SK-MEL-5 (cell line): ENCODE measurements around the gene ARL13A. TPM values are rescaled to one million over a fixed set of nuclear protein-coding genes. Genes with fewer than 3 reads are reported as not detected.

Experiments
- total RNA-seq: library from RNA; depleted of rRNA; stranded (reverse); fragments of >200 nt; shearing (Covaris generic); gene quantifications from 2 replicates; pipeline ENCODE4 v1.2.3, GENCODE V29; 2014; rRNA removed

ARL13A gene
- total RNA-seq, 1 experiment from 2014 or later = not detected

Other genes starting within 250 kb of the ARL13A start
- gene SYTL4, start 237.6 kb upstream of the ARL13A start, total RNA-seq = 1.3 and 1.6 TPM in 2 replicates
- 29.7 and 30.0 TPM in 2 replicates for gene CSTF2, start 149.3 kb upstream of the ARL13A start, total RNA-seq
- not detected in 2 replicates for gene NOX1, start 95.3 kb upstream of the ARL13A start, total RNA-seq
- gene XKRX, start 40.8 kb upstream of the ARL13A start, total RNA-seq = not detected in 2 replicates
- gene TRMT2B, start 82.4 kb downstream of the ARL13A start, total RNA-seq = 10.2 and 10.6 TPM in 2 replicates
- not detected in 2 replicates for gene TMEM35A, start 109.2 kb downstream of the ARL13A start, total RNA-seq
- gene CENPI, start 128.5 kb downstream of the ARL13A start, total RNA-seq = 19.6 and 20.8 TPM in 2 replicates